ENCODE measurements around the gene KRT78.

GRCh38 chr12:52788876-52789636 is 59.7 kb downstream of the KRT78 start:
- TF ChIP-seq CTCF (IDR thresholded peaks at IDR 0.05) (no peak), SP1 (CRISPR knock-in tag; conservative IDR thresholded peaks at IDR 0.05) (no peak), CREB1 (CRISPR knock-in tag; IDR thresholded peaks at IDR 0.05) (no peak), FOXP1 (CRISPR knock-in tag; IDR thresholded peaks at IDR 0.05; ENCODE audit: borderline replicate concordance) (no peak), ZNF121 (CRISPR knock-in tag; IDR thresholded peaks at IDR 0.05) (no peak), NR2C2 (CRISPR knock-in tag; IDR thresholded peaks at IDR 0.05) (no peak), RORB (CRISPR knock-in tag; IDR thresholded peaks at IDR 0.05) (no peak), CREM (CRISPR knock-in tag; IDR thresholded peaks at IDR 0.05) (no peak), TP53 (CRISPR knock-in tag; IDR thresholded peaks at IDR 0.05) (no peak), FOXJ3 (CRISPR knock-in tag; IDR thresholded peaks at IDR 0.05; ENCODE audit: borderline replicate concordance) (no peak), ZBTB43 (CRISPR knock-in tag; IDR thresholded peaks at IDR 0.05) (no peak), TEAD4 (CRISPR knock-in tag; IDR thresholded peaks at IDR 0.05) (no peak)
- TF ChIP-seq, protein P1, sequence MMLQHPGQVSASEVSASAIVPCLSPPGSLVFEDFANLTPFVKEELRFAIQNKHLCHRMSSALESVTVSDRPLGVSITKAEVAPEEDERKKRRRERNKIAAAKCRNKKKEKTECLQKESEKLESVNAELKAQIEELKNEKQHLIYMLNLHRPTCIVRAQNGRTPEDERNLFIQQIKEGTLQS (CRISPR knock-in tag; conservative IDR thresholded peaks at IDR 0.05): no peak
- TF ChIP-seq, protein P2, sequence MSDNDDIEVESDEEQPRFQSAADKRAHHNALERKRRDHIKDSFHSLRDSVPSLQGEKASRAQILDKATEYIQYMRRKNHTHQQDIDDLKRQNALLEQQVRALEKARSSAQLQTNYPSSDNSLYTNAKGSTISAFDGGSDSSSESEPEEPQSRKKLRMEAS (CRISPR knock-in tag; IDR thresholded peaks at IDR 0.05): no peak

Measured in WTC11 (cell line).